Endometrial microvascular endothelial cells (primary cell): ENCODE results near the gene RAMP3. TPM values are rescaled to one million over a fixed set of nuclear protein-coding genes. Genes with fewer than 3 reads are reported as not detected.

ENCODE experiments used
- in situ Hi-C: cut with HindIII; loops from 2 replicates; pipeline ENCODE4 v1.10.0; 2017; ENCODE audit warnings: low sequenced_read_pairs, low pct_unique_long_range_greater_than_20kb; ENCODE audit errors: inconsistent ontology term
- total RNA-seq: library from RNA; depleted of rRNA; stranded (reverse); fragments of >200 nt; gene quantifications from one replicate; pipeline ENCODE4 v1.2.3, GENCODE V29; 2015; ENCODE audit errors: inconsistent ontology term

The RAMP3 gene
- total RNA-seq, 1 donor from 2014 or later = not detected

DNA sequence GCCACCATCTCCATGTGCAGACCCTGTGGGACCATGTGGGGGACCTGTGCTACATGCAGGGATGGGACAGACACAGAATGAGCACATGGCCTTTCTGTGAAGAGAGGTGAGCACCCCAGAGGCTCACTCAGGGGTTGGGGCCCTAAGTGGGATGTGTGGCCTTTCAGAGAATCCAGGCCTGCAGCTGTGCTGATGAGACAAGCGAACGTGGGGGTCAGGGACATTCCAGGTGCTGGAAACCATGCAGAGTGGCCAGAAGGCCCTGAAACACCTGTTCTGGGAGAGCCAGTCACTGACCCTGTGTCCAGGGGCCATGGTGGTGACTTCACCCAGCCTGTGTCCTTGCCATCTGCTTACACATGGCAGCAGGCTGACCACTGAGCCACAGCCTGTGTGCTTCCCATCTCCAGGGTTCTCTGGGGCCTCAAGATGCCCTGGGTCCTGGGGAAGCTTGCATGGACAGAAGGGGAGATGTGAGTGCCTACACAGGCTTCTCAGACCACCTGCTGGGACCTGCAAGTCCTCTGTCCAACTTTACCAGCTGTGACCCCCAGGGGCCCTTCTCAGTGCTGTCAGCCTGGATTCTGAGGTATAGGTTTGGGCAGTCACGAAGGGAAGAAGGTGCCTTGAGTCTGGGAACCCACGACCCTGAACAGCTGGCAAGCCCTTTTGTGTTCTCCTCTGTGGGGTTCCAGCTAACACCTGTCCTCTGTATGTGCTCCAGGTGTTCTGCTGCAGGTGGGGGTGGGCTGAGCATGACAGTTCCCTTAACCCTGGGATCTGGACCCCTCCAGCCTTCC, 17.6 kb downstream of the RAMP3 start:
- in situ Hi-C loops = no loop called here

DNA sequence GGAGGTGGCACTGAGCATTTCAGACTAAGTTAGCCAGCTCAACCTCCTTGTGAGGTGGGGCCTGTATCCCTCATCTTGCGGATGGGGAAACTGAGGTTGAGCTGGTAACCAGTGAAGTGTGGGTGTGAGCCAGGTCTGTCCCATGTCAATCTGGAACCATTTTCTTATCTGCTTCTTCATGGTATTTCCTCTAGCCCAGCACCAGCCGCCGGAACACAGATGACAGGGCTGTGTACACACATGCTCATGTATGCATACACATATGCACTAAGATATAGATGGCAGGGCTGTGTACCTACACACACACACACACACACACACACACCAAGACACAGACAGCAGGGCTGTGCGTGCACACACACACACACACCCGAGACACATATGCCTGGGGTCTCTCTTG, 18.5 kb downstream of the RAMP3 start:
- in situ Hi-C loops = no loop called here

DNA sequence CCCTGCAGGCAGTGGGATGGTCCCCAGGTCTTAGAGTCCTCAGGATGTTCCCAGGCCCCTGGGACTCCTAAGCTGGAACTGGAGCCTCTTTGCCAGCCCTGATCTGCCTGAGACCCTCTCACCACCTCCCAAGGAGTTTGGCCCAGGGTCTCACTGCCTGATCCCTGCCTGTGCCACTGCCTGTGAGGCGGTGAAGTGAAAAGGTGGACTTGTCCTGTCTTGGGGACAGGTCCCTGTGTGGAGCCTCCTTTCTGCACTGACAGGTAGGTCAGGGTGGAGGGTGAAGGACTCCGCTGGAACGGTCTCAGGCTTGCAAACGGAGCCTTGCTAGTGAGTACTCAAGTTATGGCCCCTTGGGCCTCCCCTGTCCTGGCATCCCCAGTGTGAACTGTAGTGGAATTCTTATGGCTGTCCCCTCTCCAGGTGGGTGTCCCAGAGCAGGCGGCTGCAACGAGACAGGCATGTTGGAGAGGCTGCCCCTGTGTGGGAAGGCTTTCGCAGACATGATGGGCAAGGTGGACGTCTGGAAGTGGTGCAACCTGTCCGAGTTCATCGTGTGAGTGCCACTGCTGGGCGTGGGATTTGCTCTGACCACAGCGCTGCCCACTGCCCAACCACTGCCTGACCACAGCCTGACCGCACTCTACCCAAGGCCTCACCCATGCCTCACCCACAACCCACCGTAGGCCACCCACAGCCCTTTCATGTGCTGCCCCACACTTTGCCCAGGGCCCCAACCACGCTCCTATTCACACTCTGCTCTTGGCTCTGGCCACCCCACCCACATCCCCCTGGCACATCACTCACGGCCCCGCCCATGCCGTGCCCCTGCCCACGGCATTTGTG, 19.5 kb downstream of the RAMP3 start:
- in situ Hi-C loops = no loop called here

DNA sequence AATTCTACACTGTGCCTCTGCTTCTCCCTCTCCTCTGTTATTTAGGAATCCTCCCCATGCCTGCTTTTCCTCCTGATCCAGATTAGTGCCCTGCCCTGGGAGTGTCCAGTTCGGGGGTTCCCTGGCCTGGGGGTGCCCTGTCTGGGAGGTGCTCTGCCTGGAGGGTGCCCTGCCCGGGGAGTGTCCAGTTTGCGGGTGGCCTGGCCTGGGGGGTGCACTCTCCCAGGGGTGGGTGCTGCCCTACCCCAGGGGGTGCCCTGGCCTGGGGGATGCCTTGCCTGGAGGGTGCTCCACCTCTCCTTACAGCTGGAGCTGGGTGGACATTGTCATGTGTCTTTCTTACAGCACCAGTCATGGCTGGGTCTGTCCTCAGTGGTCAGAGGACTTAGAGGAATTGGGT, 20.2 kb downstream of the RAMP3 start:
- in situ Hi-C loops = no loop called here

DNA sequence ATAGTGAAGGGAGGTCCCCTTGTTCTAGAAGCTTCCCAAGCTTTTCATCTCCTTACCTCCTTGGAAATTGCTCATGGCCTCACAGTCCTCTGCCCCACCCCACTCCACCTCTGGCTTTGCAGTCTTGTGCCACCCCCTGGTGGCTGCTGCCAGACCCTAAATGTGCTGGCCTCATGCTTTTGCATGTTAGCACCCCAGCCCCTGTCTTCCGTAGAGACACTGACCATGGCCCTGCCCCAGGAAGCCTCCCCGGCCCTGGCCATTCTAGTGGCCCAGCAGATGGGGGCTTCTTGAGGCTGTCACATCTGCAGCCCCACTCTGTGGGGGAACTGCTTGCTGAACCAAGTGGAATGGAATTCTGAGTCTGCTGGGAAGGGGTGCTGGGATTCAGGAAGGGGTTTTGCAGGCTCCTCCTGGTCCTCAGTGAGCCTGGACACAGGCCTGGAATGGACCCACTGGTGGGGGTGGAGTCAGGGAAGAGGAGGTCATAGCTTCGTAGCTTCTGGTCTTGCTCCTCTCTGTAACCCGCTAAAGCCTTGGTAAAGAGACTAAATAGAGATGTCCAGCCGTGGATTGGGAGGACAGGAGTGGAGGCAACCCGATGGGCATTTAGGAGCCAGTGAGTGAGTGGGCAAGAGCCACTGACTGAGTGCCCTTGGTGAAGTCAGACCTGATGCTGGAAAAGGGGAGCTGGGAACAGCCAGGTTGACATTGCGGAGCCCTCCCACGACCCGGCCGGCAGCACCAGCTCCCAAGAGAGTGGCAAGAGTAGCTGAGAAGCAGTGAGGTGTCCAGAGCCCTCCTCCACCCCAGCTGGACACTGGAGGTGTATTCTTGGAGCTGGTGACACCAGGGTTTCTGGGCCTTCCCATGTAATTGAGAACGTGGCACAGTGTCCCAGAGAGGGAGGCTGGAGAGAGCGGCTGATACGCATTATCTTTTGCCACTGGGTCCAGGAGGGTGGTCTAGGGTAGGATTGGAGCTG, 20.9 kb downstream of the RAMP3 start:
- in situ Hi-C loops = no loop called here

DNA sequence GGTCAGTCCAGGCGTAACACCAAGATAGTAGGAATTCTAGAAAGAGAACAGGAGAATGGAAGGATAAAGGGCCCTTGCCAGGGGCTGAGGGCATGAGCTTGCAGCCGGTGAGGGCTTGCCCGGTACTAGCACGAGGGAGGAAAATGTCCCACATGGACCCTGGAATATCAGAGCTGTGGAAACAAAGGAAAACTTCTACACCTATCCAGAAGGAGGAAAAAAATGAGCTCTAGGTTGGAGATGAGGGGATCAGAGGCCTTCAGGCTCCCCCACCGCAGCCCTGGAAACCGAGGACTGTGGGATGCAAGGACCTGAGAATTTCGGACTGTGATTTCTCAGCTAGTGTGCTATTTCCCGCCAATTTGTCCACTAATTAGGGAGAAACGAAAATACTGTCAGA, 22.1 kb downstream of the RAMP3 start:
- in situ Hi-C loops = no loop called here

DNA sequence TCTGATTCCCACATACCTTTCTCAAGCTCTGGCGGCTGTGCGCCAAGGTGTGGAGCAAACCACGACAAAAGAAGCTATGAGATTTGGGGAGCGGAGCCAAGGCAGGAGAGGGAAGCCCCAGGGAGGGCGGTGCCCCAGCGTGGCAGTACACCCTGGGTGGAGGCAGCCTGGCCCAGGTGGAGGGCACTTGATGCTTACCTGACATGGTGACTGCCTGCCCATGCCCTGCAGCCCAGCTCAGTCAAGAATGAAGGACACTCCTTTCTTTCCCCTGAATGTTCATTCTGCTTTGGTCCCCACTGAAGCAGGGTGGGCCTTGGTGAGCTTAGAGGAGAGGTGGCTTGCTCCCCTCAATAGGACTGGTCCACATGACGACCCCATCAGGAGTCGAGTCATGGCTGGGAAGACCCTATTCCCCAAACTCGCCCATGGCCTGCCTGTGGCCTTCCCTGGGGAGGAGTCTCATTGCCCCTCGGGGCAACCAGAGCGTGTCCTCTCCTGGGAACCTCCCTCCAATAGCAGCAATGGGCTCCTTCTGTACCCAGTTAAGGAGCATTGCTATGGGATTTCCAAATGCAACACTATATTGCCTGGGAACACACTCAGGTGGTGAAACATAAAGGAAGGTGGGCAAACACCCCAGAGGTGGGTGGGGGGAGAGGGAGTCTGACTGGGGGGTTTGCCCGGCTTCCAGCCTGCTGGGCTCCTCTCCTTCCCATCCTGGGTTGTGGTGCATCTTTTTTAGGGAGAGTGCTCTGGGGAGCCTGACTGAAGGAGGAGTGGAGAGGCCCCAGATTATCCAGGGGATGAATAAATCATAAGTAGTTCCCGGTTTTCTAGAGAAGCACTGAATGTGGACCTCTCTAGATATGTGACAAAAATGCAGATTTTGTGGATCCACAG, 22.7 kb downstream of the RAMP3 start:
- in situ Hi-C loops = no loop called here

DNA sequence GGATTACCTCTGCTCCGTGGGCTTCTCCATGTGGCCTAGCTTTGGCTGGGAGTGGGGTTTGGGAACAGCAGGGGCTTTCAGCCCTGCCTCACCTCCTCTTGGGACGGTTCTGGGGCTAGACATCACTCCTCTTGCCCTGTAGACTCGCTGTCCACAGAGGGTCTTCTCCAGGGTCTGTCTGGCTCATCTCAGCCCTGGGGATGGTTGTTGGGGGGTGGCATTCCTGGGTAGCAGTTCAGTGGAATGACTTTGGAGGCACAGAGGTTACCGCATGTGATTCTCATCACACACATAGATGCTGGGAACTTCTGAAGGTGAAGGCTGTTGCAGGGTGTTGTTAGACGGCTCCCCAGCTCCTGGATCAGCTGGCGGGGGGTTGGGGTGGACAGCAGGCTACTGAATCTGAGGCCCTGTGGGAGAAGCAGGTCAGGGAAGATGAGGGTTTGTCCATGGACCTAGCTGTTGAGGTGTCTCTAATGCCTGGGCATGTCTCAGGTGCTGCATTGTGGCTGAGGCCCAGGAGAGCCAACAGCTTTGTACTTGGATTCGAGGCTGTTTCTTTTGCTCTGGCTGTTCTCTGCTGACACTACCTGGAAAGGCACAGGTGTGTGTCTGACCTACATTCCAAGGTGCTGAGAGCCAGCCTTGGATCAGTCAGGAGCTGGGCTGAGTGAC, 23.8 kb downstream of the RAMP3 start:
- in situ Hi-C loops = no loop called here

DNA sequence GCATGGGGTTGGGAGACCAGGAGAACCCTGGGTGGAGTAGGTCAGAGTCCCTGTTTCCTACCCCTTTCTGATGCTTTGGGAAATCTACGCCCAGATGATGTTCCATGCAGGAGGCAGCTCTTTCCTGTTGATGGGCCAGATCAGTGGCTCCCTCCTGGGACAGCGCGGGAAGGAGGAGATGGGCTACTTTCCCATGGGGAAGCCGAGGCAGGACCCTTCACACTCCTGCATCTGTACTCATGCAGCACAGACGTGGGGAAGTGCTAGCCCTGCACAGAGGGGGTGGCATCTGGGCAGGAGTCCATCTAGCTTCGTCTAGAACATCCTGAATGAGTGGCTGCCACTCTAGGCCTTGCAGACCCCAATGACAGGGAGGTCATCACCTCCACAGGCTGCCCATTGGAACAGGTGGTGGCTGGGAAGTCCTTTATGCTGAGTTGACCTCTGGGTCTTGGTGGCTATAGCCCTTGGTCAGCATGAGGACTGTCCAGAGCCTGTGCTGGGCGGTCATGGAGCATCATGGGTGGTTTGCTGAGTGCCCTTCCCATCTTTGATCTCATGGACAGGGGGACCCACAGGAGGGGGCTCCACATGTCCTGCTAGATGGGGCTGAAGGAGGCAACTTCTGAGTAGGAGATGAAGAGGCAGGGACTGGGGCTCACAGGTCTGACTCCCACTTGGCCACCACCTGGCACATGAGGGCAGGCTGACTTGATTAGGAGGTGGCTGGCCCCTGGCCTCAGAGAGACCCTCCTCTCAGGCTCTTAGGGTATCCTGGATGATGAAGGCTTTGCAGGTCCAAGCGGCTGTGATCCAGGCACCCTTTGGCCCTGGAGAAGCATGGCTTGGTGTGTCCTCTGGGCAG, 24.6 kb downstream of the RAMP3 start:
- in situ Hi-C loops = no loop called here

DNA sequence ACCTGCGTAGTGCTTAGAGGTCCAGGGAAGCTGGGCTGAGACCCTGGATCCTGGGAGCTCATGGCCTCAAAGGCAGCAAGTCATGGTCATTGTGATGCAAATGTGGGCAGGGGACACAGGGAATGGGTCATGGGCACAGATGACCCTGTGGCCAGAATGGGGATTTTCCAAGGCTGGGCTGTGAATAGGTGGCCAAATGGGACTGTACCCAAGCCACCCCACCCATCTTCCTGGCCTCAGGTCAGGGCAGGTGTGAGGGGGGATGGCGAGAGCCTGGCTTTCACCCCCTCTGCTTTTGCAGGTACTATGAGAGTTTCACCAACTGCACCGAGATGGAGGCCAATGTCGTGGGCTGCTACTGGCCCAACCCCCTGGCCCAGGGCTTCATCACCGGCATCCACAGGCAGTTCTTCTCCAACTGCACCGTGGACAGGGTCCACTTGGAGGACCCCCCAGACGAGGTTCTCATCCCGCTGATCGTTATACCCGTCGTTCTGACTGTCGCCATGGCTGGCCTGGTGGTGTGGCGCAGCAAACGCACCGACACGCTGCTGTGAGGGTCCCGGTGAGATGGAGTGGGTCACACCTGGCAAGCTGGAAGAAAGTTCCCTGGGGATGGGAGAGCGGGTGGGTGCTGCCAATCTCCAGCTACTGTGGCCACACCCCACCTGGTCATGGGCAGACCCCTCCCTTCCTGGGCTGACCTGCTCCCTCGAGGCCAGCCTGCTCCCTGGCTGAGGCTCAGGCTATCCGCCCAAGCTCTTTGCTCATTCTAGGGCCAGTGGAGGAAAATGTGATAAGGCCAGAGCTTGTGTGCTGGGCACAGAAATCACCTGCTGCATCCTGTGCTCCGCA, 25.5 kb downstream of the RAMP3 start:
- in situ Hi-C loops = no loop called here

DNA sequence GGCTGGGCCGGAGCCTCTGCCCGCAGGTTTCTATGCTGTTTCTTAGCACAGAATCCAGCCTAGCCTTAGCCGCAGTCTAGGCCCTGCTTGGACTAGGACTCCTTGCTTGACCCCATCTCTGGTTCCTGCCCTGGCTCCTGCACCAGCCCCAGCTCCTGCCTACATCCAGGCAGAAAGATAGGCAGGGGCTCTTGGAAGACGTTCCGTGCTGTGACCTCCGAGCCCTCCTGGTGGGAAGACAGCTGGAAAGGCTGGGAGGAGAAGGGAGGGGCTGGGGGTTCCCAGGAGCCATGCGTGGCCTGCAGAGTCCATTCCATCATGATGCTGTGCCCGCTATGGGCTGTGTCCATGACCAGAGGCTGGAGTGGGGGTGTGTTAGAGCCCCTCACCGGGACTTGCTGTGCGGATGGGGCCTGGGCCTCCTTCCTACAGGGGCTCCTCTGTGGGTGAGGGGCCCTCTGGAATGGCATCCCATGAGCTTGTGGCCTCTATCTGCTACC, 26.2 kb downstream of the RAMP3 start:
- in situ Hi-C loops = no loop called here

DNA sequence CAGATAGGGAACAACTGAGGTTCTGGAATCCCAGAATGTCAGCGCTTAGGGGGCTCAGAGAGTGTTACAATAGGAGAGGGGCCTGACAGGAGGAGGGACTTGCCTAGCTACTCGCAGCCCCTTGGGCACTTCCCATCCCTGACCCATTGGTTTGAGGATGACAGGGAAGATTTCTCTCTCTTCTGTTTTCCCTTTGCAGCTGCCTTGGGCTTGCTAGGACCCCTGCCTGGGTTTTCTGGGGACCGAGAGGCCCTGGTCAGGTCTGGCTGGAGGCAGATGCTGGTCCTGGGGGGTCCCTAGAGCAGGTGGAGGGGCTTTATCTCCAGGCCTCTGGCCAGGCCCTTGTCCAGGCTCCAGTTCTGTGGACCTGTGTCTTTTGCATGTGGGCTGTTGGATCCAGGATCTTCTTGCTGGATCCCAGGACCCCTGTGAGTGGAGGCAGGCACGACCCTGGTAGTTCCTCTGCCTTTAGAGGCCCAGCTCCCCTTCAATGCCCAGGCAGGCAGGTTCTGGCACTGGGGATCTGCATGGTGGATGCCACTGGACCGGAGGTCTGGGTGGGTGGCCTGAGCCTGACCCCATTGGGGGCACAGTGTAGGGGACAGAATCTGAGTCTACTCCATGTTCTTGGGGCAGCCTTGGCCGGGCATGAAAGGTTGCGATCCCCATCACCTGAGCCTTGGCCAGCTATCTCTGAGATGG, 26.9 kb downstream of the RAMP3 start:
- in situ Hi-C loops = no loop called here

DNA sequence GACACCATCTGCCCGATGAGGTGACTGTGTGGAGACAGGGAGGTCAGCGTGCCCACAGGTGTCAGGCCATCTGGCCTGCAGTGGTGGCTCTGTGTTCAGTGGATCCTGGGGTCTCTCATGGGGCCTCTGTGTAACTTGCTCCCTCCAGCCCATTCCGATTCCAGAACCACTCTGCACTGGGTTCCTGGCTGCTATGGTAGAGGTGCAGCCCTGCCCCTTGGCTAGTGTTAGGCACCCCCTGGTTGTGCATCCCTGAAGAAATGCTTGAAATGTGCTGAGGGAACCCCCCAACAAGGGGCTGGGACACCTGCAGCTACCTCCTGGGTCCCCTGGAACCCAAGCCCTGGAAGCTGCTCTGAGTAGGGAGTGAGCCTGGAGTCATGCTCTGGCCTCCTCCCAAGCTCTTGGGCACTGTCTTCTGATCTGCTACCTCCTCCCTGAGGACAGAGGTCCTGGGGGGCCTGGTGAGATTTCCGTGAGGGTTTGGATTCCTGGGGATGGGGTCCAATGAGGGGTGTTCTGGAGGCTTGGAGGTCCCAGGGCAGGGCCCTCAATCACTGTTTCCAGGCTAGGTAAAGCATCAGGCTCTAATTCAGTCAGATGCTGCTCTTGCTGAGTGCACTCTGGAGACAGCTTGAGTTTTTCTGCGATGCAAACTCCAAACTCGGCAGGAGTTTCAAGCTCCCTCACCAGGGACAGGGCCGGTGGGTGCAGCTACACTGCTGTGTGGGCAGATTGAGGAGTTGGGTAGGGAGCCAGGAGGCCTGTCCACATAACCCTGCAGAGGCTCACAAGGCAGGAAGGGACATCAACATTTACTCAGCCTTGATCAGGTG, 27.7 kb downstream of the RAMP3 start:
- in situ Hi-C loops = no loop called here

DNA sequence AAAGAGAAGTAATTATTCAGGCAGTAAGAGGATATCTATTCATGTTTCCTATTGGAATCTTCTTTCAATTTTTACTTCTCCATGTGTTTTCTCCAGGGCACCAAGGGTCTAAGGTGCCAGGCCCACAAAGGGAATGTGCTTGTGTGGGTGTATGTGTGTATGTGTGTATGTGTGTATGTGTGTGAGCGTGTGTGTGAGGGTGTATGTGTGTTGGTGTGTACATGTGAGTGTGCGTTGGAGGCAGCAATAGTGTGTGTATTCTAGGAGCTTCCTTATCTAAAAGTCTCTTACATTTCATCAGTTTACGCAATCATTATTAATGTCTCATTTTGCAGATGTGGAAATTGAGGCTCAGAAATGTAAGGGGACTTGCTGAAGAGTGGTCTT, 28.3 kb downstream of the RAMP3 start:
- in situ Hi-C loops = no loop called here
